OCI-LY1 (cell line): Measurements from ENCODE around the gene DNAJB6.

Source experiments
- H2AFZ ChIP-seq: fragments of 200-600 bp; sonication (generic), shearing (Covaris generic); 2 replicates; pipeline ENCODE4 v1.6.0; 2014; ENCODE audit warnings: antibody characterized with exemption, mild to moderate bottlenecking, low read length
- H3F3A ChIP-seq: fragments of 200-600 bp; sonication (generic), shearing (Covaris generic); 2 replicates; pipeline ENCODE4 v1.6.0; 2014; ENCODE audit warnings: mild to moderate bottlenecking, antibody characterized with exemption, low read length, moderate library complexity; ENCODE audit not compliant: insufficient read depth
- H3K27ac ChIP-seq: fragments of 200-600 bp; sonication (generic); 2 replicates; pipeline ENCODE4 v1.5.1; 2014; ENCODE audit warnings: low read length, mixed run types, mild to moderate bottlenecking, low read depth; ENCODE audit not compliant: poor library complexity, severe bottlenecking
- H3K27me3 ChIP-seq: fragments of 200-600 bp; sonication (generic); 2 replicates; pipeline ENCODE4 v1.6.0; 2014; ENCODE audit warnings: antibody characterized with exemption, mild to moderate bottlenecking, low read length, moderate library complexity; ENCODE audit not compliant: insufficient read depth
- H3K36me3 ChIP-seq: fragments of 200-600 bp; sonication (generic); 2 replicates; pipeline ENCODE4 v1.6.1; 2014; ENCODE audit warnings: mild to moderate bottlenecking, antibody characterized with exemption, low read length, moderate library complexity, mixed read lengths; ENCODE audit not compliant: insufficient read depth
- H3K4me1 ChIP-seq: fragments of 200-600 bp; sonication (generic); 2 replicates; pipeline ENCODE4 v1.5.1; 2014; ENCODE audit warnings: mild to moderate bottlenecking, low read length, moderate library complexity; ENCODE audit not compliant: insufficient read depth, severe bottlenecking
- H3K4me2 ChIP-seq: fragments of 200-600 bp; sonication (generic), shearing (Covaris generic); 2 replicates; pipeline ENCODE4 v1.6.1; 2014; ENCODE audit warnings: low read length
- H3K4me3 ChIP-seq: fragments of 200-600 bp; sonication (generic); 2 replicates; pipeline ENCODE4 v1.5.1; 2014; ENCODE audit warnings: low read length, low read depth, mild to moderate bottlenecking, mixed read lengths; ENCODE audit not compliant: poor library complexity, severe bottlenecking
- H3K79me2 ChIP-seq: fragments of 200-600 bp; shearing (Covaris generic); 2 replicates; pipeline ENCODE4 v1.6.1; 2016; ENCODE audit warnings: mixed run types, low read length, mixed read lengths; ENCODE audit not compliant: insufficient read depth
- H3K9ac ChIP-seq: fragments of 200-600 bp; sonication (generic), shearing (Covaris generic); 2 replicates; pipeline ENCODE4 v1.6.1; 2014; ENCODE audit warnings: mild to moderate bottlenecking, low read length, mixed read lengths
- H3K9me2 ChIP-seq: fragments of 200-600 bp; sonication (generic), shearing (Covaris generic); 2 replicates; pipeline ENCODE4 v1.6.1; 2014; ENCODE audit warnings: low read depth, mild to moderate bottlenecking, low read length, mixed read lengths
- H3K9me3 ChIP-seq: fragments of 200-600 bp; shearing (Covaris generic); 2 replicates; pipeline ENCODE4 v1.6.1; 2014; ENCODE audit warnings: low read length, mixed read lengths
- H4K20me1 ChIP-seq: fragments of 200-600 bp; sonication (generic), shearing (Covaris generic); 2 replicates; pipeline ENCODE4 v1.6.0; 2016; ENCODE audit warnings: mild to moderate bottlenecking, low read length; ENCODE audit not compliant: insufficient read depth
- CTCF ChIP-seq: fragments of 200-600 bp; sonication (generic), shearing (Covaris generic); IDR thresholded peaks from 2 replicates; pipeline ENCODE4 v1.5.1; 2017; ENCODE audit warnings: mild to moderate bottlenecking, antibody characterized with exemption, low read length, moderate library complexity, mixed read lengths
- EZH2 ChIP-seq: fragments of 200-600 bp; sonication (generic), shearing (Covaris generic); IDR thresholded peaks from 2 replicates; pipeline ENCODE4 v1.8.0; 2017; ENCODE audit warnings: borderline replicate concordance, mixed run types, mild to moderate bottlenecking, antibody characterized with exemption, low read length, moderate library complexity, mixed read lengths

Gene DNAJB6

GRCh38 chr7:157460721-157461120 lies 123.9 kb downstream of the DNAJB6 start:
- no peak for TF ChIP-seq EZH2
- no peak for TF ChIP-seq CTCF

GRCh38 chr7:157461573-157462418 lies 125.0 kb downstream of the DNAJB6 start:
- H3K27ac ChIP-seq: no peak overlapping the region
- H2AFZ ChIP-seq: no peak overlapping the region
- no peak overlapping the region for H3K4me2 ChIP-seq
- H3K4me1 ChIP-seq: no peaks in the 10 kb centered on the region
- H3K36me3 ChIP-seq: no peaks in the 10 kb centered on the region
- H4K20me1 ChIP-seq: no peaks in the 10 kb centered on the region
- TF ChIP-seq CTCF (no peak), EZH2 (no peak)
- H3K4me3 ChIP-seq: no peak overlapping the region
- H3K9me3 ChIP-seq: no peaks in the 10 kb centered on the region
- peaks cover 16% of the 10 kb centered on the region; the same call in 1 of the 2 replicates for H3K27me3 ChIP-seq
- no peaks in the 10 kb centered on the region for H3F3A ChIP-seq
- H3K9me2 ChIP-seq: no peaks in the 10 kb centered on the region
- no peak overlapping the region for H3K9ac ChIP-seq
- no peaks in the 10 kb centered on the region for H3K79me2 ChIP-seq

More at GRCh38 chr7:157460721-157461120, 123.9 kb downstream of the DNAJB6 start:
- no peak overlapping the region for H3K4me3 ChIP-seq
- no peak overlapping the region for H3K9ac ChIP-seq
- H3K9me3 ChIP-seq: no peaks in the 10 kb centered on the region
- H4K20me1 ChIP-seq: no peaks in the 10 kb centered on the region
- H2AFZ ChIP-seq: no peak overlapping the region
- H3K4me2 ChIP-seq: no peak overlapping the region
- H3K36me3 ChIP-seq: no peaks in the 10 kb centered on the region
- no peaks in the 10 kb centered on the region for H3F3A ChIP-seq
- H3K79me2 ChIP-seq: no peaks in the 10 kb centered on the region
- H3K9me2 ChIP-seq: no peaks in the 10 kb centered on the region
- H3K4me1 ChIP-seq: no peaks in the 10 kb centered on the region
- peaks cover 12% of the 10 kb centered on the region; the same call in 1 of the 2 replicates for H3K27me3 ChIP-seq
- no peak overlapping the region for H3K27ac ChIP-seq

GRCh38 chr7:157462419-157462771 lies 125.6 kb downstream of the DNAJB6 start:
- Histone ChIP-seq H3K4me2 (no peak overlapping the region), H4K20me1 (no peaks in the 10 kb centered on the region), H3F3A (no peaks in the 10 kb centered on the region), H3K36me3 (no peaks in the 10 kb centered on the region), H3K9me3 (no peaks in the 10 kb centered on the region), H3K79me2 (no peaks in the 10 kb centered on the region), H3K9me2 (no peaks in the 10 kb centered on the region), H2AFZ (no peak overlapping the region), H3K27me3 (peaks cover 14% of the 10 kb centered on the region), H3K4me1 (no peaks in the 10 kb centered on the region), H3K4me3 (no peak overlapping the region), H3K27ac (no peak overlapping the region), H3K9ac (no peak overlapping the region)
- TF ChIP-seq CTCF: no peak
- TF ChIP-seq EZH2: no peak
